Tibial nerve (tissue), 4 donors: Measurements from ENCODE around the gene TLR5. TPM values are rescaled to one million over a fixed set of nuclear protein-coding genes. Genes with fewer than 3 reads are reported as not detected.

Experiments
- DNase-seq, 2 donors: peaks; one replicate each; pipeline ENCODE4 v3.0.0-alpha.2; 2019; ENCODE audit warnings: low spot score in 2 of 2
- H3K27ac ChIP-seq, 4 donors: fragments of 200-600 bp; sonication (generic) in 3 of 4; one replicate each; pipeline ENCODE4 v1.5.1; 2017 to 2019; ENCODE audit warnings: mild to moderate bottlenecking in 1 of 4
- H3K27me3 ChIP-seq, 2 donors: fragments of 200-600 bp; sonication (generic) in 1 of 2; one replicate each; pipeline versions ENCODE4 v1.5.1 to v1.6.0; 2017 to 2019
- H3K36me3 ChIP-seq, 3 donors: fragments of 200-600 bp; sonication (generic); one replicate each; pipeline ENCODE4 v1.5.1; 2018 to 2019
- H3K4me1 ChIP-seq, 4 donors: fragments of 200-600 bp; sonication (generic) in 3 of 4; one replicate each; pipeline ENCODE4 v1.5.1; 2017 to 2019
- H3K4me3 ChIP-seq, 4 donors: fragments of 200-600 bp; sonication (generic) in 3 of 4; one replicate each; pipeline ENCODE4 v1.5.1; 2017 to 2019; ENCODE audit warnings: mild to moderate bottlenecking in 1 of 4, moderate library complexity in 1 of 4
- H3K9me3 ChIP-seq, 4 donors: fragments of 200-600 bp; sonication (generic) in 3 of 4; one replicate each; pipeline ENCODE4 v1.5.1; 2017 to 2019
- CTCF ChIP-seq, 5 experiments: fragments of 200-600 bp in 3 of 5; fragments of 450-650 bp in 2 of 5; sonication (generic) in 3 of 5; IDR thresholded peaks; one replicate each; pipeline ENCODE4 v1.5.1; 2016 to 2019; ENCODE audit warnings: antibody characterized with exemption in 5 of 5, mild to moderate bottlenecking in 3 of 5, moderate library complexity in 2 of 5
- EP300 ChIP-seq, 2 donors: sonication (generic); formaldehyde crosslinking; IDR thresholded peaks; one replicate each; pipeline ENCODE4 v1.6.1; 2017; ENCODE audit warnings: antibody characterized with exemption in 2 of 2, mild to moderate bottlenecking in 1 of 2
- POLR2A ChIP-seq, 2 donors: fragments of 450-650 bp; IDR thresholded peaks; one replicate each; pipeline ENCODE4 v1.6.1; 2017; ENCODE audit warnings: antibody characterized with exemption in 2 of 2, mild to moderate bottlenecking in 2 of 2, moderate library complexity in 2 of 2
- WGBS, 2 donors: methylation state at CpG; one replicate each; pipeline ENCODE4 v1.1.5; 2018; 5-methylcytosine and 5-hydroxymethylcytosine counted together
- total RNA-seq, 4 donors: library from RNA; depleted of rRNA; stranded (reverse); fragments of >200 nt; gene quantifications; one replicate each; pipeline ENCODE4 v1.1.0, GENCODE V29; 2016

TLR5 gene
- total RNA-seq, 4 donors from 2014 or later: 3.7 to 19.2 (median 12.4) TPM

GRCh38 chr1:223183268-223183862 is 40.3 kb upstream of the TLR5 start:
- no peaks in the 10 kb centered on the region for H3K9me3 ChIP-seq
- H3K4me1 ChIP-seq: peaks cover 2 to 29% (median 10%) of the 10 kb centered on the region in 4 donors
- no peak for DNase-seq
- no peaks in the 10 kb centered on the region for H3K27me3 ChIP-seq
- H3K36me3 ChIP-seq: no peaks in the 10 kb centered on the region
- no peak for TF ChIP-seq EP300 (IDR thresholded peaks at IDR 0.05)
- TF ChIP-seq POLR2A (IDR thresholded peaks at IDR 0.05): no peak
- TF ChIP-seq CTCF (IDR thresholded peaks at IDR 0.05): no peak
- 87 to 91% methylated on average over 9 of the region's 9 CpGs for WGBS, 2 donors
- H3K4me3 ChIP-seq: no peak overlapping the region
- H3K27ac ChIP-seq: no peak overlapping the region

GRCh38 chr1:223180731-223181321 is 37.8 kb upstream of the TLR5 start:
- Histone ChIP-seq H3K4me3 (no peak overlapping the region), H3K4me1 (peaks cover 2 to 29% (median 10%) of the 10 kb centered on the region in 4 donors), H3K9me3 (no peaks in the 10 kb centered on the region), H3K36me3 (no peaks in the 10 kb centered on the region), H3K27ac (peak overlapping the region in 3 of 4 donors; percentile 11 to 73 (median 42)), H3K27me3 (no peaks in the 10 kb centered on the region)
- TF ChIP-seq POLR2A (IDR thresholded peaks at IDR 0.05): no peak
- TF ChIP-seq EP300 (IDR thresholded peaks at IDR 0.05): peak; percentile 66 to 88
- peak in 1 of 2 donors; percentile 50 for DNase-seq
- WGBS, 2 donors: 21 to 26% methylated on average over 5 of the region's 5 CpGs

GRCh38 chr1:223179786-223180185 is 36.7 kb upstream of the TLR5 start:
- Histone ChIP-seq H3K27me3 (no peaks in the 10 kb centered on the region), H3K4me3 (no peak overlapping the region), H3K36me3 (no peaks in the 10 kb centered on the region), H3K4me1 (peaks cover 2 to 29% (median 10%) of the 10 kb centered on the region in 4 donors), H3K9me3 (no peaks in the 10 kb centered on the region), H3K27ac (peak overlapping the region in 2 of 4 donors; percentile 17 to 39)
- WGBS, 2 donors: 47 to 88% methylated on average over 1 of the region's 1 CpG
- DNase-seq: no peak
- no peak for TF ChIP-seq POLR2A (IDR thresholded peaks at IDR 0.05)
- TF ChIP-seq EP300 (IDR thresholded peaks at IDR 0.05): no peak
- TF ChIP-seq CTCF (IDR thresholded peaks at IDR 0.05): no peak

- Histone ChIP-seq H3K36me3 (no peaks in the 10 kb centered on the region), H3K4me1 (peaks cover 2 to 29% (median 10%) of the 10 kb centered on the region in 4 donors), H3K9me3 (no peaks in the 10 kb centered on the region), H3K27ac (peak overlapping the region in 1 of 4 donors; percentile 39), H3K27me3 (no peaks in the 10 kb centered on the region), H3K4me3 (no peak overlapping the region)
- no peak for DNase-seq
- 94 to 97% methylated on average over 3 of the region's 3 CpGs for WGBS, 2 donors
- TF ChIP-seq POLR2A (IDR thresholded peaks at IDR 0.05) (no peak), EP300 (IDR thresholded peaks at IDR 0.05) (no peak), CTCF (IDR thresholded peaks at IDR 0.05) (no peak)
Observed at GRCh38 chr1:223179280-223179679, 36.2 kb upstream of the TLR5 start.

GRCh38 chr1:223177681-223178080 is 34.6 kb upstream of the TLR5 start:
- Histone ChIP-seq H3K27ac (peak overlapping the region in 2 of 4 donors; percentile 11 to 46), H3K4me3 (no peak overlapping the region), H3K9me3 (no peaks in the 10 kb centered on the region), H3K4me1 (peaks cover 2 to 29% (median 10%) of the 10 kb centered on the region in 4 donors), H3K36me3 (no peaks in the 10 kb centered on the region), H3K27me3 (no peaks in the 10 kb centered on the region)
- TF ChIP-seq POLR2A (IDR thresholded peaks at IDR 0.05) (no peak), EP300 (IDR thresholded peaks at IDR 0.05) (peak in 1 of 2 donors; percentile 80)
- 31 to 36% methylated on average over 5 of the region's 5 CpGs for WGBS, 2 donors
- no peak for DNase-seq

- peaks cover 2 to 20% (median 10%) of the 10 kb centered on the region in 4 donors for H3K4me1 ChIP-seq
- no peak overlapping the region for H3K4me3 ChIP-seq
- TF ChIP-seq CTCF (IDR thresholded peaks at IDR 0.05) (no peak), POLR2A (IDR thresholded peaks at IDR 0.05) (no peak), EP300 (IDR thresholded peaks at IDR 0.05) (no peak)
- H3K27ac ChIP-seq: peak overlapping the region in 2 of 4 donors; percentile 0 to 46
- no peaks in the 10 kb centered on the region for H3K36me3 ChIP-seq
- DNase-seq: no peak
- H3K27me3 ChIP-seq: no peaks in the 10 kb centered on the region
- no peaks in the 10 kb centered on the region for H3K9me3 ChIP-seq
- 92 to 94% methylated on average over 3 of the region's 3 CpGs for WGBS, 2 donors
Observed at GRCh38 chr1:223176437-223176836, 33.4 kb upstream of the TLR5 start.
